Measurements from ENCODE around the gene CFAP52. TPM values are rescaled to one million over a fixed set of nuclear protein-coding genes. Genes with fewer than 3 reads are reported as not detected.
"Not testable (repeated sequence)": the region's sequence is repeated elsewhere in the genome, so short reads cannot be mapped to it uniquely, and the experiment has no call there.

CFAP52 gene
- total and polyA plus RNA-seq, 7 donors: 0.12 to 0.21 TPM; not detected in 5

- H3K9me3 ChIP-seq: peaks cover 34% of the 10 kb centered on the region
- no peaks in the 10 kb centered on the region for H3K36me3 ChIP-seq (ENCODE audit: insufficient read depth in 1 of 2, low read depth in 1 of 2)
- no peak for ATAC-seq
- TF ChIP-seq, protein P1, sequence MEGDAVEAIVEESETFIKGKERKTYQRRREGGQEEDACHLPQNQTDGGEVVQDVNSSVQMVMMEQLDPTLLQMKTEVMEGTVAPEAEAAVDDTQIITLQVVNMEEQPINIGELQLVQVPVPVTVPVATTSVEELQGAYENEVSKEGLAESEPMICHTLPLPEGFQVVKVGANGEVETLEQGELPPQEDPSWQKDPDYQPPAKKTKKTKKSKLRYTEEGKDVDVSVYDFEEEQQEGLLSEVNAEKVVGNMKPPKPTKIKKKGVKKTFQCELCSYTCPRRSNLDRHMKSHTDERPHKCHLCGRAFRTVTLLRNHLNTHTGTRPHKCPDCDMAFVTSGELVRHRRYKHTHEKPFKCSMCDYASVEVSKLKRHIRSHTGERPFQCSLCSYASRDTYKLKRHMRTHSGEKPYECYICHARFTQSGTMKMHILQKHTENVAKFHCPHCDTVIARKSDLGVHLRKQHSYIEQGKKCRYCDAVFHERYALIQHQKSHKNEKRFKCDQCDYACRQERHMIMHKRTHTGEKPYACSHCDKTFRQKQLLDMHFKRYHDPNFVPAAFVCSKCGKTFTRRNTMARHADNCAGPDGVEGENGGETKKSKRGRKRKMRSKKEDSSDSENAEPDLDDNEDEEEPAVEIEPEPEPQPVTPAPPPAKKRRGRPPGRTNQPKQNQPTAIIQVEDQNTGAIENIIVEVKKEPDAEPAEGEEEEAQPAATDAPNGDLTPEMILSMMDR (IDR thresholded peaks at IDR 0.05): no peak
- H3K4me3 ChIP-seq: no peak overlapping the region
- intact Hi-C loops (cut with DNase I): no loop called here
- no peak for DNase-seq
- H3K27me3 ChIP-seq (ENCODE audit: insufficient read depth in 3 of 3, low read length in 2 of 3): no peaks in the 10 kb centered on the region
- H3K4me1 ChIP-seq: no peaks in the 10 kb centered on the region
- no peak overlapping the region for H3K27ac ChIP-seq
Observed at GRCh38 chr17:9622961-9623360, 46.5 kb downstream of the CFAP52 start.

GRCh38 chr17:9628509-9628908 lies 52.1 kb downstream of the CFAP52 start:
- no peak overlapping the region for H3K27ac ChIP-seq
- intact Hi-C loops (cut with DNase I): no loop called here
- no peaks in the 10 kb centered on the region for H3K36me3 ChIP-seq (ENCODE audit: insufficient read depth in 1 of 2, low read depth in 1 of 2)
- H3K4me1 ChIP-seq: no peaks in the 10 kb centered on the region
- H3K27me3 ChIP-seq (ENCODE audit: insufficient read depth in 3 of 3, low read length in 2 of 3): no peaks in the 10 kb centered on the region
- peaks cover 16% of the 10 kb centered on the region for H3K9me3 ChIP-seq
- ATAC-seq (no peak), DNase-seq (no peak)
- no peak overlapping the region for H3K4me3 ChIP-seq
- TF ChIP-seq, protein P1 (IDR thresholded peaks at IDR 0.05): no peak
- 76 to 78% (median 77%) methylated on average over 10 of the region's 10 CpGs for WGBS, 3 donors

GRCh38 chr17:9632741-9633140 lies 56.3 kb downstream of the CFAP52 start:
- H3K4me3 ChIP-seq: no peak overlapping the region
- no peaks in the 10 kb centered on the region for H3K36me3 ChIP-seq (ENCODE audit: insufficient read depth in 1 of 2, low read depth in 1 of 2)
- no peaks in the 10 kb centered on the region for H3K9me3 ChIP-seq
- DNase-seq (no peak), ATAC-seq (no peak)
- no peak overlapping the region for H3K27ac ChIP-seq
- TF ChIP-seq, protein P1 (IDR thresholded peaks at IDR 0.05): no peak
- H3K4me1 ChIP-seq: no peaks in the 10 kb centered on the region
- H3K27me3 ChIP-seq (ENCODE audit: insufficient read depth in 3 of 3, low read length in 2 of 3): no peaks in the 10 kb centered on the region
- 89 to 94% (median 90%) methylated on average over 11 of the region's 11 CpGs for WGBS, 3 donors
- intact Hi-C loops (cut with DNase I): no loop called here

DNA sequence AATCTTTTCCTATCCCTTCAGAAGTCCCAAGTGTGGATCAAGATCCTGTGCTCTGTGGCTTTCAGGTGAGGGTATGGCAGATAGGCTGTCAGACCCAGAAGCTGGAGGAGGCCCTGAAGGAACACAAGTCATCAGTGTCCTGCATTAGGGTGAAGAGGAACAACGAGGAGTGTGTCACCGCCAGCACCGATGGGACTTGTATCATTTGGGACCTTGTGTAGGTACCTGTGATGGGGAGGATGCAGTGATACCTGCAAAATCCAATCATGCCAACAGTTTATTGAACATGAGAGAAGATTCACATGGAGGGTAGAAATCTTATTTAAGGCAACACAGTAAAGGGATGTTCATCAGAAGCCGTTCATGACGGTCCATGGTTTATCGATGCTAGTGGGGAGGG lies 58.9 kb downstream of the CFAP52 start:
- Histone ChIP-seq H3K27ac (no peak overlapping the region), H3K36me3 (ENCODE audit: insufficient read depth in 1 of 2, low read depth in 1 of 2) (no peaks in the 10 kb centered on the region), H3K4me3 (no peak overlapping the region), H3K4me1 (no peaks in the 10 kb centered on the region), H3K9me3 (no peaks in the 10 kb centered on the region), H3K27me3 (ENCODE audit: insufficient read depth in 3 of 3, low read length in 2 of 3) (peaks cover 0 to 2% (median 0%) of the 10 kb centered on the region in 3 donors)
- WGBS, 3 donors: 85 to 89% (median 87%) methylated on average over 6 of the region's 6 CpGs
- TF ChIP-seq, protein P1 (IDR thresholded peaks at IDR 0.05): no peak
- ATAC-seq (no peak), DNase-seq (no peak)
- intact Hi-C loops (cut with DNase I): no loop called here

GRCh38 chr17:9636501-9636900 lies 60.1 kb downstream of the CFAP52 start:
- no peaks in the 10 kb centered on the region for H3K36me3 ChIP-seq (ENCODE audit: insufficient read depth in 1 of 2, low read depth in 1 of 2)
- intact Hi-C loops (cut with DNase I): no loop called here
- TF ChIP-seq, protein P1 (IDR thresholded peaks at IDR 0.05): no peak
- 84 to 90% (median 88%) methylated on average over 12 of the region's 12 CpGs for WGBS, 3 donors
- no peak overlapping the region for H3K4me3 ChIP-seq
- DNase-seq (no peak), ATAC-seq (no peak)
- H3K9me3 ChIP-seq: no peaks in the 10 kb centered on the region
- H3K4me1 ChIP-seq: no peaks in the 10 kb centered on the region
- H3K27me3 ChIP-seq (ENCODE audit: insufficient read depth in 3 of 3, low read length in 2 of 3): peaks cover 0 to 2% (median 0%) of the 10 kb centered on the region in 3 donors
- no peak overlapping the region for H3K27ac ChIP-seq

GRCh38 chr17:9640388-9640787 lies 63.9 kb downstream of the CFAP52 start:
- intact Hi-C loops (cut with DNase I); ATAC-seq; DNase-seq; H3K27ac ChIP-seq; H3K9me3 ChIP-seq; H3K4me1 ChIP-seq; H3K4me3 ChIP-seq; H3K36me3 ChIP-seq (ENCODE audit: insufficient read depth in 1 of 2, low read depth in 1 of 2): not testable (repeated sequence)
- H3K27me3 ChIP-seq (ENCODE audit: insufficient read depth in 3 of 3, low read length in 2 of 3): peaks cover 0 to 27% (median 8%) of the 10 kb centered on the region in 3 donors
- WGBS, 3 donors: 88 to 89% (median 88%) methylated on average over 5 of the region's 5 CpGs

Measured in psoas muscle (tissue), 8 donors.